Activated CD8-positive, alpha-beta memory T cell treated with anti-CD3 and anti-CD28 coated beads, Interleukin-2, amount 50 U/mL, for 4 hours (primary cell): Measurements from ENCODE around the gene SGO1.

ENCODE experiments used
- DNase-seq: peaks from one replicate; pipeline ENCODE4 v3.0.0-alpha.2; 2020

The SGO1 gene

DNA sequence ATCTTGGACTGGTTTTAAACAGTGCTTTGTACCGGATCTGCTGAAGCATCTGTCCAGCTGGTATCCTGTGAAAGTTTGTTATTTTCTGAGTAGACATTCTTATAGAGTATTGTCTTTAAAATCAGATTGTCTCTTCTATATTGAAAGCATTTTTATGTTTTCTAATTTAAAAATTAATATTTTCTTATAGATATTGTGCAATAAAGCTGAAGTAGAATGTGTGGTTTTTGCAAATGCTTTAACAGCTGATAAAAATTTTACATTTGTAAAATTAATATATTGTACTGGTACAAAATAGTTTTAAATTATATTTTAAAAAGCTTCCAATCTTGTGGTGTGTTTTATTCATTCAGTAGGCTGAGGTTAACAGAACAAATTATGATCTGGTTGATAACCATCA, 31.9 kb downstream of the SGO1 start:
- no peak for DNase-seq

DNA sequence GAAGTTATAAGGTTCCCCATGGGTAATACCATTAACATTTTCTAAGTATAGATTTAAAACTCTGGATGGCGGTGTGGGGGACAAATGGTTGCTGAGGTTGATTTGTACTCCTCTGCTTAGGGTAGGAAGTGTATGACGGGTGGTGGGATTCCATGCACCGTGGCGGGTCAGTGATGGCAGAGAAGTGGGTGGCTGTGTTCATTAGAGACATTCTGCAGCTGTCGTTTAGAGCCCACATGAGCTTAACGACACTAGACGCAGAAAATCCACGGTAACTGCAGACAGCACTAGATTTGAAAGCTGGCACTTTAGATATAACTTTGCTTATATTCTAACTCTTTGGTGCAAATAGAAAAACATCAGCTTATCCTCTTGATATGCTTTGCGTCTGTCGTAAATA, 37.5 kb downstream of the SGO1 start:
- no peak for DNase-seq

DNA sequence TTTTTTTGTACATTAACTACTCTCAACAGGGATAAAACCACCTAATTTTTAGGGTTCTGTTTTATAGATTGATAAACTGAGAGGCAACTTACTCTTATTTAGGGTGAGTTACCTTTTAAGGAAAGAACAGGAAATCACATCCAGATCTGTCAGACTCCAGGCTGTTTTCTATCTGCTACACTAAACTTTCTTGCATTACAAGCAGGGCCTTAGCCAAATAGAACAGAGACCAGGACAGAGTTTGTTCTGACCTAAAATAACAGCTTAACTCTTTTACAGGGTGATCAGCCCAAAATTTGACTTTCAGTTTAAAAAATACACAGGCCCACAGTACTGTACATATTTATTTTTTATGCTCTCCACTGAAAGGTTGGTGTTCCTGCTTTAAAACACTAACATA, 38.6 kb downstream of the SGO1 start:
- DNase-seq = no peak

DNA sequence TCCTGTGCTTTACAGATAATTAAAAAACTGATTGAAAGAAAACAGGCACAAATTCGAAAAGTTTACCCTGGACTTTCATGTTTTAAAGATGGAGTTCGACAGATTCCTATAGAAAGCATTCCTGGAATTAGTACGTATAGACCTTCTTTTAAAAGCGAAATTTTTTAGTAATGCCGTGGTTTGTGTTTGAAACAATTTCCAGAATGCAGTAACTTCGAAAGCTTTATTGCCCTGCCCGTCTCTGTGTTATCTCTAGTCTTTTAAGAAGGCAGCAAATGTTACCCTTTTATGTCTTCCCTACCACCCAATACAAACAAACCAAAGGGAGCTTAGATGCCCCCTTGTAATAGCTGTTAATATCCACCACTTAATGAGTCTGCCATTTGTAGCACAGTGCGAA, 39.7 kb downstream of the SGO1 start:
- no peak for DNase-seq

DNA sequence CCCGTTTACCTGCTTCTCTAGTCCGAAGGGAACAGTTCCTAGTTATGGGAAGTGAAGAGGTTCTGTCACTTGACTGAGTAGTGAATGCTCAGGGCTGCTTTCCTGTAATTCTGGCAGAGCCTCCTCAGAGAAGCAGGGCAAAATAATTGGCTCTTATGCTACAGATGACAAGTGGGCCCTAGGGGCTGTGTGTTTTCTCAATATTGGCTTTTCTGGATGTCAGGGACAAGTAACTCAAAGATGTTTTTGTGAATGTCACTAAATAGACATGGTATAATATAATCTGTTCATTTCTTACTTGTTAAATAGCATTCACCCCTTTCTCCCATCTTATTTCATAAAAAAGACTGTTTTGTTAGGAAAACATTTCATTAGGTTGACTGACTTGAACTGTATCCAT, 40.1 kb downstream of the SGO1 start:
- no peak for DNase-seq

DNA sequence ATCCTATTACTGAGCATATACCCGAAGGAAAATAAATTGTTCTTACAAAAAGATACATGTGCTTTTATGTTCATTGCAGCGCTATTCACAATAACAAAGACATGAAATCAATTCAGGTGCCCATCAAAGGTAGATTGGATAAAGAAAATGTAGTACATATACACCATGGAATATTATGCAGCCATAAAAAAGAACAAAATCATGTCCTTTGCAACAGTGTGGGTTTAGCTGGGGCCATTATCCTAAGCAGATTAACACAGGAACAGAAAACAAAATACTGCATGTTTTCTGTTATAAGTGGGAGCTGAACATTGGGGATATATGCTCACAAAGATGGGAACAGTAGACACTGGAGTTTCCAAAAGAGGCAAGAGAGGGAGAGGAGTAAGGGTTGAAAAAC, 42.5 kb downstream of the SGO1 start:
- DNase-seq = no peak

DNA sequence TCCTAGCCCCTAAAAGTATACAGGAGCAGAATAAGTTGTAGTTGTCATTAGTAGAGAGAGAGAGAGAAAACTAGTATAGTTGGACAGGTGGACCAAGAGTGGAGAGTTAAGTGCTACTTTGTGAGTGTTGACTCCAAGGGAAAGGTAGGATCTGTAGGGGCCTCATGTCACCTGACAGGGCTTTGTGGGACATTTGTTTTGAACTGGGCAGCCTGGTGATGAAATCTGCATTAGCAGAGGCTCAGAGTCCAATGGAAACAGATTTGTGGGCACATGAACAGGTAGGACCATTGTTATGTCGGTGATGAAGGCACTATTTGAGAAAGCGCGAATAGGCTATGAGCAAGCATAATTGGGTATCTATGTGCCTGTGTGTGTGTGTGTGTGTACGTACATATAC, 43.5 kb downstream of the SGO1 start:
- no peak for DNase-seq

DNA sequence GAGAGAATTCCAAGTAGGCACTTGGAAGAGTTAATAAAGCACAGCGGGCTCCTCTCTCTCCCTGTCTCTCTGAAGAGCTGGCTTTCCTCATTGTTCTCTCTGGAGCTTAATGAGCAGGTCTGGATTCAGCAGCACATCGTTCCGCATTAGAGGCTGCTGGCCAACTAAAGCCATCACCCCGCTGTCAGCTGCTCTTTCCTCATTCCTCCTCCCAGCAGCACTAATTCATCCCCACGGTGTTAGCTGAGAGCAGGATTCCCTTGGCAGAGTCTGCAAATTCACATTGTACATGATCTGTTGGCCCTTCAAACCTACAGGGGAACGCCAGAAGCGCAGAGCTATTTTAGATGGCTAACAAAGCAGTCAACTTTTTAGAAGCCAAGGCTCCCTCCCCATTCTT, 44.2 kb downstream of the SGO1 start:
- DNase-seq = no peak

DNA sequence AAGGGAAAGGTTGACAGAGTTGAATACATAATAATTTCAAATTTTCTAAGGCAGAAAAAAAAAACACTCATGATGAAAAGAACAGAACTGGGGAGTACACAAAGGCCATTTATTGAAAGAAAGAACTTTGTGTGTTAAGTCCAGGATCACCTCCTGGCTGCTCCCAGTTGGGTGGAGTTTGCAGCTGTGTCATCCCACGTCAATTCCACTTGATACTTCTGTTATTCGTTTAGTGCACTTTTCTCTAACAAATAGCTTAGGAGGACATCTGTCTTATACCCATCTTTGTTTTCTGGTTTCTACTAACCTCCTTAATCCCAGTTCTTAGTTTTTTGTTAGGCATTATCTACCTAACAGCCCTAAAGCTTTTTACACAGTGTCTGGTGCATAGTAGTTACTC, 44.7 kb downstream of the SGO1 start:
- no peak for DNase-seq

DNA sequence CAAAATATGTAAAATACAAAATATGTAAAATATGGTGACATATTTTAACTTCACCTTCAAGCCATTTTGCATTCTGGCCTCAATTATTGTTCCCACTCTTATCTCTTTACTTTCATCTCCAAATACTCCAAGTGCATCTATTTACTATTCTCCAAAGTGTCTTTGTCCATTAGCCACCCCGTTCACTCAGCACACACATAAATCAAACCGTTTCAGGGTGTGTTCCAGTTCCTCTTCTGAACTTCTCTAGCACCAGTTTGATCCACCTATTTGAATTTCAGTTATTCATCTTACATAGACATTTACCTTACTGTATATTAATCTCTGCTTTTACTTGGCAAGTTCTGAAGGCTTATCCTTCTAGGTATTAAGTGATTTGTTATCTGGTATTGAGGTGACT, 45.1 kb downstream of the SGO1 start:
- no peak for DNase-seq

DNA sequence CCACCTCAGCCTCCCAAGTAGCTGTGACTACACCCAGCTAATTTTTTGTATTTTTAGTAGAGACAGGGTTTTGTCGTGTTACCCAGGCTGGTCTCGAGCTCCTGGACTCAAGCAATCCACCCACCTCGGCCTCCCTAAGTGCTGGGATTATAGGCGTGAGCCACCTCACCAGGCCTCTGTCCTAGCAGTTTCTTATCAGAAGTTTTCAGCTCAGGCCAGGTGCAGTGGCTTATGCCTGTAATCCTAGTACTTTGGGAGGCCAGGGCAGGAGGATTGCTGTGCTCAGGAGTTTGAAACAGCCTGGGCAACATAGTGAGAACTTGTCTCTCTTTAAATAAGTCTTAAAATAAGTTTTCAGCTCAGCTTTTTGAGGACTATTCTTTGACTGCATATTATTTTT, 48.4 kb downstream of the SGO1 start:
- no peak for DNase-seq

DNA sequence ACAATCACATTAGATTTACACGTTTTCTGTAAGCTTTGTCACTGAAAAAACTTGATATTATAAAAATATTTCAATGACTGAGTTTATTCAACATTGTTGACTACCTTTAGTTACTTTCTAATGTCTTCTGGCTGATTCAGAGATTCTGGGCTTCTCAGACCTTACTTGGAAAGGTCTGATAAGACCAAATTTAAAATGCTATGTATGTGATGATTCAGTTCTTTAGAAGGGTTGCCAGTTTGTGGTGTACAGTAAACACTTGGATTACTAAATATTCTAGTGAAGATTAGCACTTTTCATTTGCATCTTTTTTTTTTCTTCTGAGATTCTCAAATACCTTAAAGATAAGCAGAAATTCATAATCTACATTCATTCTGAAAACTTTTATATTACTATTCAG, 49.8 kb downstream of the SGO1 start:
- no peak for DNase-seq

DNA sequence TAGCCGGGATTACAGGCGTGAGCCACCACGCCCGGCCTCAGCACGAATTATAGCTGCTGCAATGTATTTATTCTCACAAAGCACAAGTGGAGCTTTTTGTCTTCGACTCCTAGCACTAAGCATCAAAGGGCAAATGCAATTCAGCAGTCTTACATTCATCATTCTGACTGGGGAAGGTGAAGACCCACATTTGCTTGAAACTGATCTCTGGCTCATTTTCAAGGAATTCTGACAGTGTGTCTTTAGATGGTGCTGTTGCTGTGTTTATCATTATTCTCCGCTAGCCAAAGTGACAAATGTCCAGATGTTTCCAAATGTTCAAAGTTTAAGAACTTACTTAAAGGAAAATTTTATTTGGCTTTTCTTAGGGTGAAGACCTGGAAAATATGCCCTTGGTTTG, 55.9 kb downstream of the SGO1 start:
- DNase-seq = no peak

DNA sequence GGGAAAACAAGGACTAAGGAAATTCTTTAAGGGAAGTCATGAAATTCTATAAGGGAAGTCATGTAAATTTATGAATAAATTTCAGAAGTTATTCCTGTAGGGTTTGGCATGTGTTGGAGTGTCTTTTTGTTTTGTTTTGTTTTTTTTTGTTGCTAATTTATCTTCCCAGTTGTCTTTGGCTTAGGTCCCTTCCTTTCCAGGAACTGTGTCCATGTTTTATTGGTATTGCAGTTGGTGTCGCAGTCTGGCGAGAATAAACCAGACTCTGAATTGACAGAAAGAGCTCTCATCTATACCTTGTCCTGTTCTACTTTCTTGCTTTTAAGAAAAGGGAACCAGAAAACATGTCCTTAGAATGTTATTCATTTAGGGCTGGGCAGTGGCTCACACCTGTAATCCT, 57.6 kb downstream of the SGO1 start:
- DNase-seq = no peak

DNA sequence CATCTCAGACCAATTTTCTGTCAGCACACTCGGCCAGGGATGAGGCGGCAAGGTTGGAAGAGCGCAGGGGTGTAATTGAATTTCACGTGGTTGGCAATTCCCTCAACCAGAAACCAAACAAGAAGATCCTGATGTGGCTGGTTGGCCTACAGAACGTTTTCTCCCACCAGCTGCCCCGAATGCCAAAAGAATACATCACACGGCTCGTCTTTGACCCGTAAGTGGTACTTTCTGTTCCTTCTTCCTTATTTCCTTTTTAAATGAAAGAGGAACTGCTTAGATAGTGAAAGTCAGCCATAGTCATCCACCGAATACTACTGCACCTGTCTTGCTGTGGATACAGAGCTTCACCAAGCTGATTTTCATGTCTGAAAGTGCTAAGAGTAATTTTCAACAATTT, 60.1 kb downstream of the SGO1 start:
- no peak for DNase-seq

DNA sequence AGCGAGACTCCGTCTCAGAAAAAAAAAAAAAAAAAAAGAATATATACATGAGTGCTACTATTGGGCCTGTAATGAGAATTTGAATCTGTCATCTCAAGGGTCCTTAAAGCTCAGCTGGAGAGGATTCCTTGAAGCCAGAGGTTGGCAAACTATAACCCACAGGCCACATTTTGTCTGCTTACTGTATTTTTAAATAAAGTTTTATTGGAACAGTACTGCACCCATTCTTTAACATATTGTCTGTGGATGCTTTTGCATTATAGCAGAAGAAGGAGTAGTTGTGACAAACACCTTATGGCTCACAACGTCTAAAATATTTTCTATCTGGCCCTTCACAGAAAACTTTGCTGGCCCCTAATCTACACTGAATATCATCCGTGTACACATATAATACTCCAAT, 60.7 kb downstream of the SGO1 start:
- DNase-seq = no peak

DNA sequence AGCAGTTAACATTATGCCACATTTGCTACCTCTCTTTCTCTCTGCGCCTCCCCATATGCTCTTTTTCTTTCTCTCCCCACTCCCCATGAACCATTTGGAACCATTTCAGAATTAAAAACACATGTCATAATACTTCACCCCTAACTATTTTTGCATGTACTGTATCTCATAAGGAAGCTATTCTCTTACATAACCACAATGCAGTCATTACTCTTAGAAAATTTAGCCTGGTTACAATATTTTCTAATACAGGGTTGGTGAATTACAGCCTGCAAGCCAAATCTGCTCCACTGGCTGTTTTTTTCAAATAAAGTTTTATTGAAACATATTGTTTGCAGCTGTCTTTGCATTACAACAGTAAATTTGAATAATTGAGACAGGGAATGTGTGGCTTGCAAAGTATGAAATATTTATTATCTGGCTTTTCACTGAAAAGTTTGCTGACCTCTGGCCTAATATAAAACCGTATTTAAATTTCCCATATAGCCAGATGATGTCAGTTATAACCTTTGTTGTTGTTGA, 62.8 kb downstream of the SGO1 start:
- DNase-seq = no peak

DNA sequence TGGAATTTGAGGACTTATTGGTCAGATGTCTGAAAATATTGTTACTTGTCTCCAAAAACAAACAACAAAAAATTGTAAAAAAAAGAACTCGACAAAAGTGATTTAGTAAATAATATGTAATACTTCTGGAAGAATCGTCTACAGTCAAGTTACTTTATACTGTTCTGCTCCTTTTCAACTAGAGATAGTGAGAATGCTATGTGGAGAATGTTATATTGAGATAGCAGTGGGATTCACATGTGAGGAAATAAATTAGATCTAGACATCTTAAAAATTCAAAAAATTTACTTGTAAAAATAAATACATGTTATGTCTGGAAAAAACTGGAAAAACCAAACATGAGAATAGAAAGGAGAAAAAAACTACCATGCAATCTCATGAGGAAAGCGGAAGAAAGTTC, 64.9 kb downstream of the SGO1 start:
- DNase-seq = no peak
